ENCODE results near the gene SORCS3.
A peak's percentile ranks its signal among the peaks of the same experiment; 100 is the strongest.

SORCS3 gene

GRCh38 chr10:104641187-104641936, at the start of gene SORCS3:
Gene SORCS3, plus strand, starts transcription at chr10:104641290.
- no peak for FAIRE-seq
- DNase-seq (ENCODE audit: low spot score) = no peak

GRCh38 chr10:104591441-104591840, 49.6 kb upstream of the SORCS3 start:
- DNase-seq (ENCODE audit: low spot score) (no peak), FAIRE-seq (no peak)

GRCh38 chr10:104601166-104601565, 39.9 kb upstream of the SORCS3 start:
- DNase-seq (ENCODE audit: low spot score) = no peak

DNA sequence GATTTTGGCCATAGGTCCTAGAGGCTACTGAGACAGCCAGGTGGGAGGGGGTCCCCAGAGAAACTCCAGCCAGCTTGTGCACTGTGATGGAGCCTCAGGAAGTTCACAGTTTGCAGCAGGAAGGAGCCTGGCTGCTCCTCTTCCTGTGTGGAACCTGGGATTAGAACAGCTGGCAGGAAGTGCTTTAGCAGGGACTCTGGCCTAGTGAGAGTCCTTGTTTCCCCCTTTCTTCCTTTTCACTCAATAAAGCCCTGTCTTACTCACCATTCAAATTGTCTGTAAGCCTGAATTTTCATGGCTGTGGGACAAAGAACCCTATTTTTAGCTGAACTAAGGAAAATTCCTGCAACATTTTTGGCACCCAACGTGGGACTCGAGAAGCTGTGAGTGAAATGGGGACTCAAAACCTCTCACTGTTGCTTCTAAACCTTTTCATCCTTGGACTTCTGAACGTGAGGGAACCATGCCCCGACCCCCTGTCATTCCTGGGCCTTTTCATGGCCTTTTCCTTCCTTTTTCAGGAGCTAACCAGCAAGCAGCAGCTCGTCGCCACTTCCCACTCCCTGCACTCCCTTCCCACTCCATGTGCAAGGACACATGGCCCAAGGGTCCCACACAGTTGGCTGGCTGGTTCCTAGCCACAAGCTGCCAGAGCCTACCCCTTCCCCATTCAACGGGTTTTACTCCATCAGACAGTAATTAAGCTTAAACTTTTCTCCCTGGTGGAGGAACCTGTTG, 32.8 kb upstream of the SORCS3 start:
- DNase-seq (ENCODE audit: low spot score) (no peak), FAIRE-seq (no peak)

More at GRCh38 chr10:104601166-104601565, 39.9 kb upstream of the SORCS3 start:
- FAIRE-seq = no peak

GRCh38 chr10:104612571-104613205, 28.4 kb upstream of the SORCS3 start:
- DNase-seq (ENCODE audit: low spot score) (no peak), FAIRE-seq (no peak)

DNA sequence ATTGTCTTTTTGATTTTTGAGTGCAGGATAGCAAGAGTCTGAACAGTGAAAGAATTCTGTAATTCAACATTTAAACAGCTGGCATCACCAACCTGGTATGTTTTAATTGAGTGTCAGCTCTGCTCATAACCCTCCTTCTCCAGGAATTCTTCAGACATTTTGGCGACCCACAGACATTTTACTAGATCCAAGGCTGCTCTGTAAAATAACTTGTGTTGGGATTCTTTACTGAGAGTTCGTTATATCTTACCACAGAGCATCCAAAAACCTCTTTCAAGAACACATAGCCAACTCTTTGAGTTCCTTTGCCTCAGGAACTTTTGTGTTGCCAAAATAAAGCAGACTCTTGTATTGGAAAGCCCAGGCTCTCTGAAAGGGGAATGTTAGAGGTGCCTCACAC, 27.7 kb upstream of the SORCS3 start:
- DNase-seq (ENCODE audit: low spot score) (no peak), FAIRE-seq (no peak)

GRCh38 chr10:104614245-104614831, 26.8 kb upstream of the SORCS3 start:
- DNase-seq (ENCODE audit: low spot score) (peak; percentile 20), FAIRE-seq (no peak)

- no peak for FAIRE-seq
- no peak for DNase-seq (ENCODE audit: low spot score)
These were observed 26.0 kb upstream of the SORCS3 start for GRCh38 chr10:104615136-104615535.

DNA sequence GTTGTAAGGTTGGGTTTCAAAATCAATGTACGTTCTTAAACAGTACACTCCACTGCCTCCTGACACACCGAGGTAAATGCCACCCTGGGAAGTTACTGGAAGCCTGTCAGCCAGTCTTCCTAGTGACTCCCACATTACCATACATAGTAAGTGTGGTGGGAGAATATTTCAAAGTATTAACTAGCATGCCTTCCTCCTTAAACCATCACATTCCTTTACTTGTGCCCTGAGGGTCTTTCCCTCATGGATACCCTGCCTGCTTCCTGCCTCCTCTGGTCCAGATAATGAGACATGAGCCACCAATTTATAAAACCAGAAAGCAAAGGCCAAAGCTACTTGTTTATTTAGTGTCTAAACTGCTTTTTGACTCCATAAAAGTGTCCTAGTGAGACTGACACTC, 23.3 kb upstream of the SORCS3 start:
- DNase-seq (ENCODE audit: low spot score) (no peak), FAIRE-seq (no peak)

DNA sequence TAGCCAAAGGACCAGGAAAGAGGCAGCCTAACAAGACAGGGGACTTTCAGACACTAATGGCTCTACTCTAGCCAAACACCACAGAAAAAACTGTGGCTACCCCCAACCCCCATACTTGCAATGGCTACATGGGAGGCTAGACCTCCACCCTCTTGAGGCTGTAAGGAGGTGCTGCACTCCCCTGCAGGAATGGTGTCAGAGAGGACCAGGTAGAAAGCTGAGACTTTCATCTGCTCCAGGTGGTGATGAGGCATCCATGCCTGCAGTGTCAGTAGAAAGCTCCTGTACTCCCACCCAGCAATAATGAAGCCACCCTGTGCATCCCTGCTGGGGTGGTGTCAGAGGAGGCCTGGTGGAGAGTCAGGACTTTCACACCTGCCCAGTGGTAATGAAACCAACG, 18.9 kb upstream of the SORCS3 start:
- DNase-seq (ENCODE audit: low spot score) (no peak), FAIRE-seq (no peak)

DNA sequence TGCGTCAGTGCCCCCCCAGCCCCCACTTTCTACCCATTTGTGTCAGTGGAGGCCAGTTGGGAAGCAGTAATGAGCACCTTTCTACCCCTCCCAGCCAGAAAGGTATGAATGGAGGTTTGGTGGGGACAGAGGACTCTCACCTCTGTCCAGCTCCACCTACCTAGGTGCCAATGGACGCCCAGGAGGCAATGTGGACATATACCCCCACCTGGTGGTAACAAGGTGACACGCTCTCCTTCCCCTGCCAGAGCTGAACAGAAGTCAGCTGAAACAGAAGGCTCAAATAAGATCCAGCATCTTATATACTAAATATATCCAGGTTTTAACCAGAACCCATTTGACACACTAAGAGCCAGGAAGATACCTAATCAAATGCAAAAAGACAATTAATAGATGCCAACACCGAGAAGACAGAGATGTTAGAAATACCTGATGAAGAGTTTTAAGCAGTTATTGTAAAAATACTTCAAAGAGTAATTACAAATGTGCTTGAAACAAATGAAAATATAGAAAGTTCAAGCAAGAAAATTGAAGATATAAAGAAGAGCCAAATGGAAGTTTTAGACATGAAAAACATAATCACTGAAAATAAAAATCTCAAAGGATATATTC, 18.4 kb upstream of the SORCS3 start:
- FAIRE-seq = no peak
- DNase-seq (ENCODE audit: low spot score) = no peak

- FAIRE-seq (no peak), DNase-seq (ENCODE audit: low spot score) (no peak)
These were observed 10.4 kb upstream of the SORCS3 start for GRCh38 chr10:104630731-104631130.

GRCh38 chr10:104631946-104632345, 9.1 kb upstream of the SORCS3 start:
- no peak for DNase-seq (ENCODE audit: low spot score)
- no peak for FAIRE-seq

DNA sequence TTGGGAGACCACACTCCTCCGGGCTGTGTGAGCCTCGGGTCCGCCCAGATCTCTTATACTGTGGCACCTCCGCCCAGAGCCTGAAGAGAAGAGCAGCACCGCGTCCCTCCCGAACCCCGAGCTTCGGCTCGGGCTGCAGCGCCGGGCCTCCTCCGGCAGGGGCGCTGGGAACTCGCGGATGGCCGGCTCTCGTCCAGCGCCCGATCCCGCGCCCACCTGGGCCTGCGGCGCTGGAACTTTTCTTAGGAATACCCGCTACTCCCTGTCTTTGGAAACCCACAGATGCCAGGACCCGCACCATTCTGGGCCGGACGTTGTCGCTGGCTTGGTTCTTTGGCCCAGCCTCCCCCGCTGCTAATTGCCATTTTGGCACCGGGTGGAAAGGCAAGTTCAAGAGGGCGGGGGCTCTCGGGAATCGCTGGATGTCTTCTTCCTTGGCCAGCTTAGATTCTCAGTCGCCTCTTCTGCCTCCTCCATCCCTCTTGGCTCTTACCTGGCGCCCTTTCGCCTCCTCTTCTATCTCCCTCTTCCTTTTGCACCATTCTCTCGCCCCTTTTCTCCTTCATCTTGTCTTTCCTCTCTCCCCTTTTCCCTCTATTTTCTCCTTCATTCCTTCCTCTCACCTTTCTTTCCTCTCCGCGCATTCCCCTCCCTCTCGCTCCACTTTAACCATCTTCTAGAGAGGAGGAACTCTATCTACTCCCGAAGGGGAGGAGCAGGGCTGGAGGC, 2.1 kb upstream of the SORCS3 start:
- FAIRE-seq = no peak
- DNase-seq (ENCODE audit: low spot score) = no peak

DNA sequence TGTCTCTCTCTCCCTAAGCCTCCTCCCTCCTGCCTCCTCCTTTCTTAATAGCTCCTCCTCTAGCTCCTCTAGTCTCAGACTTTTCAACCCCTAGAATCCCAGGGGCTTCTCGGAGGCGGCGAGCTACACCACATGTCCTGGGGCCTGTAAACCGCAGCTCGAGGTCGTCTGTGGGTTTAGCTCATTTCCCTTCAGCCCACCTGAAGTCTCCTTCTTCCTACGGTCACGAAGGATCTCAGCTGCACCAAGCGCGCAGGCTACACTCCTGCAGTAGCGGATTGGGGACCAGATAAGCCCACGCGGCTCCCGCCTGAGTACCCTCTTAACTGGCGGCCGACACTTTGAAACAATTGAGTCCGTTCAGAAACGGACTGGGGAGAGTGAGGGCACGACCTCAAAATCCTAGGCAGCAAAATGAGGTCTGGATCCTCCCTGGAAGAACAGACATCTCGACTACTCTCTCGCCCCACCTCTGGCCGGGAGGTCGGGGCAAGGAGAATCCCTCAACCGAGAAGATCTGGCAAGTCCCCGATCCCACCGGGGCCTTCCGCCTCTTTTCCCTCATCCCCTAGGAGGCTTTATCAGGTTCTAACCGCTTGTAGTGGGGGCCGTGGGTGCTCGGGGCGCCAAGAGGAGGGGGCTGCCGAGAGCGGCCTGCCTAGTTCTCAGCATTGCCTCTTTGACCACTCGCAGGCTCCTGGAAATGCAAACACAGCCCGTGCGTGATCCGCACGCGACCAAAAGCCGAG, 1.3 kb upstream of the SORCS3 start:
- FAIRE-seq = no peak

GRCh38 chr10:104640339-104641186, 527 bp upstream of the SORCS3 start:
- FAIRE-seq (no peak), DNase-seq (ENCODE audit: low spot score) (no peak)

More for the DNA sequence above, 1.3 kb upstream of the SORCS3 start:
- DNase-seq (ENCODE audit: low spot score) = no peak

- no peak for FAIRE-seq
These were observed 1.0 kb downstream of the SORCS3 start for GRCh38 chr10:104641937-104642657.

GRCh38 chr10:104642658-104643302, 1.7 kb downstream of the SORCS3 start:
- FAIRE-seq (no peak), DNase-seq (ENCODE audit: low spot score) (no peak)

More at GRCh38 chr10:104641937-104642657, 1.0 kb downstream of the SORCS3 start:
- no peak for DNase-seq (ENCODE audit: low spot score)

Measured in RCC 7860 (cell line).